CD4-positive, alpha-beta memory T cell (primary cell): Measurements from ENCODE around the gene SCD5. TPM values are rescaled to one million over a fixed set of nuclear protein-coding genes. Genes with fewer than 3 reads are reported as not detected.

Source experiments
- CTCF ChIA-PET: fragments of 350-600 bp; sonication (Branson Sonifier 250); formaldehyde crosslinking; loops from one replicate; lab custom pipeline; 2021; ENCODE audit warnings: inconsistent platforms; ENCODE audit not compliant: partially characterized antibody; lab: Charles Lee
- POLR2A ChIA-PET: fragments of 350-600 bp; sonication (Branson Sonifier 250); formaldehyde crosslinking; loops from one replicate; lab custom pipeline; 2021; ENCODE audit not compliant: partially characterized antibody; lab: Charles Lee
- DNase-seq, 5 donors: peaks; one replicate each; pipeline versions ENCODE4 v3.0.0 to v3.0.0-alpha.2; 2020 to 2022; ENCODE audit warnings: mixed read lengths in 1 of 5
- H3K27ac ChIP-seq: one replicate; pipeline ENCODE4 v1.7.0; 2013; ENCODE audit warnings: low read depth, low read length
- H3K27me3 ChIP-seq: 2 replicates; pipeline ENCODE4 v1.7.0; 2013; ENCODE audit warnings: mild to moderate bottlenecking, low read length, moderate library complexity; ENCODE audit not compliant: insufficient read depth
- H3K36me3 ChIP-seq: 2 replicates; pipeline ENCODE4 v1.7.0; 2013; ENCODE audit warnings: mild to moderate bottlenecking, low read length, moderate library complexity; ENCODE audit not compliant: insufficient read depth
- H3K4me1 ChIP-seq: 2 replicates; pipeline ENCODE4 v1.7.0; 2013; ENCODE audit warnings: mild to moderate bottlenecking, low read length, moderate library complexity; ENCODE audit not compliant: insufficient read depth
- H3K4me3 ChIP-seq, 2 donors: one replicate each; pipeline ENCODE4 v1.7.0; 2013; ENCODE audit warnings: low read length in 2 of 2, mild to moderate bottlenecking in 1 of 2
- H3K9me3 ChIP-seq, 2 donors: one replicate each; pipeline ENCODE4 v1.7.0; 2013; ENCODE audit warnings: low read length in 2 of 2, control low read depth in 1 of 2; ENCODE audit not compliant: control insufficient read depth in 1 of 2
- H3K27ac Mint-ChIP-seq, 7 donors: one replicate each; pipeline ENCODE4 v1.8.0; 2020 to 2021; ENCODE audit warnings: mixed read lengths in 7 of 7, mild to moderate bottlenecking in 6 of 7, inconsistent platforms in 3 of 7, moderate library complexity in 3 of 7
- H3K27me3 Mint-ChIP-seq, 2 donors: one replicate each; pipeline ENCODE4 v1.8.0; 2020 to 2021; ENCODE audit warnings: mixed read lengths in 2 of 2
- H3K36me3 Mint-ChIP-seq, 2 donors: one replicate each; pipeline ENCODE4 v1.8.0; 2020 to 2021; ENCODE audit warnings: mixed read lengths in 2 of 2, inconsistent platforms in 1 of 2, mild to moderate bottlenecking in 1 of 2
- H3K4me1 Mint-ChIP-seq, 4 donors: one replicate each; pipeline ENCODE4 v1.8.0; 2020 to 2021; ENCODE audit warnings: mixed read lengths in 4 of 4, mild to moderate bottlenecking in 1 of 4
- H3K4me3 Mint-ChIP-seq, 8 donors: one replicate each; pipeline ENCODE4 v1.8.0; 2020 to 2021; ENCODE audit warnings: mixed read lengths in 8 of 8, mild to moderate bottlenecking in 7 of 8, moderate library complexity in 6 of 8, inconsistent platforms in 3 of 8
- H3K9me3 Mint-ChIP-seq, 8 donors: one replicate each; pipeline ENCODE4 v1.8.0; 2020 to 2021; ENCODE audit warnings: mixed read lengths in 8 of 8, mild to moderate bottlenecking in 5 of 8, inconsistent platforms in 3 of 8, moderate library complexity in 1 of 8
- intact Hi-C: fragments of 100-400 bp; cut with micrococcal nuclease; formaldehyde crosslinking; loops from one replicate; pipeline ENCODE4 v1.15.1; 2023
- microRNA-seq: library from miRNA; unstranded; fragments of <30 nt; microRNA quantifications from one replicate; pipeline ENCODE4 v1.2.0, GENCODE V29; 2021; ENCODE audit warnings: borderline replicate concordance, borderline number of aligned reads, borderline microRNAs expressed, mixed read lengths
- polyA plus RNA-seq, 2 donors: library from polyadenylated mRNA; unstranded; fragments of 300-500 nt; fragmentation: Illumina TruSeq; gene quantifications; one replicate each; pipeline ENCODE4 v1.2.3, GENCODE V29; 2021
- total RNA-seq, 2 experiments: library from RNA; stranded (reverse); gene quantifications; one replicate each; pipeline ENCODE4 v1.2.3, GENCODE V29; 2021

SCD5 gene
- total and polyA plus RNA-seq, 4 experiments from 2014 or later, result 1.8 TPM; not detected in 3

GRCh38 chr4:82585690-82586435, 212.7 kb downstream of the SCD5 start:
- DNase-seq, result no peak
- Mint-ChIP-seq H3K27ac (no peak overlapping the region), H3K4me3 (no peak overlapping the region), H3K9me3 (peaks cover 0 to 2% (median 0%) of the 10 kb centered on the region in 8 donors), H3K36me3 (no peaks in the 10 kb centered on the region), H3K27me3 (peaks cover 3 to 8% of the 10 kb centered on the region in 2 donors), H3K4me1 (no peaks in the 10 kb centered on the region)
- Histone ChIP-seq H3K36me3 (no peaks in the 10 kb centered on the region), H3K9me3 (no peaks in the 10 kb centered on the region), H3K4me3 (no peak overlapping the region), H3K4me1 (no peaks in the 10 kb centered on the region), H3K27me3 (no peaks in the 10 kb centered on the region), H3K27ac (no peak overlapping the region)
- POLR2A ChIA-PET, result no interaction called here
- intact Hi-C loops, result no loop called here
- CTCF ChIA-PET, result no interaction called here

- H3K4me1 Mint-ChIP-seq, result no peaks in the 10 kb centered on the region
- H3K27me3 Mint-ChIP-seq, result peaks cover 3 to 8% of the 10 kb centered on the region in 2 donors
These were observed 213.7 kb downstream of the SCD5 start for GRCh38 chr4:82584931-82585330.

GRCh38 chr4:82583897-82584587, 214.6 kb downstream of the SCD5 start:
- Mint-ChIP-seq H3K36me3 (no peaks in the 10 kb centered on the region), H3K27ac (no peak overlapping the region), H3K4me1 (no peaks in the 10 kb centered on the region), H3K9me3 (peaks cover 0 to 2% (median 0%) of the 10 kb centered on the region in 8 donors), H3K27me3 (peaks cover 4 to 8% of the 10 kb centered on the region in 2 donors), H3K4me3 (no peak overlapping the region)
- Histone ChIP-seq H3K27me3 (no peaks in the 10 kb centered on the region), H3K36me3 (no peaks in the 10 kb centered on the region), H3K9me3 (no peaks in the 10 kb centered on the region), H3K27ac (no peak overlapping the region), H3K4me3 (no peak overlapping the region), H3K4me1 (no peaks in the 10 kb centered on the region)
- intact Hi-C loops, result no loop called here
- ChIA-PET CTCF (no interaction called here), POLR2A (no interaction called here)
- no peak for DNase-seq

More at GRCh38 chr4:82584931-82585330, 213.7 kb downstream of the SCD5 start:
- Histone ChIP-seq H3K27ac (no peak overlapping the region), H3K9me3 (no peaks in the 10 kb centered on the region), H3K4me3 (no peak overlapping the region), H3K36me3 (no peaks in the 10 kb centered on the region), H3K4me1 (no peaks in the 10 kb centered on the region), H3K27me3 (no peaks in the 10 kb centered on the region)
- ChIA-PET POLR2A (no interaction called here), CTCF (no interaction called here)
- no peak for DNase-seq
- Mint-ChIP-seq H3K27ac (no peak overlapping the region), H3K4me3 (no peak overlapping the region), H3K9me3 (peaks cover 0 to 2% (median 0%) of the 10 kb centered on the region in 8 donors), H3K36me3 (no peaks in the 10 kb centered on the region)
- intact Hi-C loops, result no loop called here

- Mint-ChIP-seq H3K4me3 (no peak overlapping the region), H3K27me3 (peaks cover 7 to 8% of the 10 kb centered on the region in 2 donors), H3K36me3 (no peaks in the 10 kb centered on the region), H3K9me3 (peaks cover 0 to under 1% (median 0%) of the 10 kb centered on the region in 8 donors), H3K4me1 (no peaks in the 10 kb centered on the region), H3K27ac (no peak overlapping the region)
- ChIA-PET POLR2A (no interaction called here), CTCF (no interaction called here)
- Histone ChIP-seq H3K4me1 (no peaks in the 10 kb centered on the region), H3K36me3 (no peaks in the 10 kb centered on the region), H3K4me3 (no peak overlapping the region), H3K27ac (no peak overlapping the region), H3K27me3 (no peaks in the 10 kb centered on the region), H3K9me3 (no peaks in the 10 kb centered on the region)
- no peak for DNase-seq
- intact Hi-C loops, result no loop called here
These were observed 218.7 kb downstream of the SCD5 start for GRCh38 chr4:82579932-82580331.

Small RNAs within 50 kb of the gene (microRNA-seq; reads per million reads assigned to microRNA genes)
- gene MIR575, result not detected

Other genes starting within 250 kb of the SCD5 start
- not detected for gene TMEM150C, start 236.8 kb downstream of the SCD5 start, total RNA-seq
- under 1 TPM in 1 of 2 donors, not detected in 1; 0.07 TPM for gene TMEM150C, start 236.8 kb downstream of the SCD5 start, polyA plus RNA-seq
- gene SEC31A, start 92.4 kb upstream of the SCD5 start, total RNA-seq, result 100 to 1,000 TPM; 157 to 167 TPM
- gene SEC31A, start 92.4 kb upstream of the SCD5 start, polyA plus RNA-seq, result 100 to 1,000 TPM; 138 to 175 TPM
- 1 to 10 TPM; 2.7 to 3.7 TPM for gene THAP9, start 101.9 kb upstream of the SCD5 start, total RNA-seq
- 1 to 10 TPM in 1 of 2 donors, under 1 TPM in 1; 0.77 to 2.4 TPM for gene THAP9, start 101.9 kb upstream of the SCD5 start, polyA plus RNA-seq
- gene LIN54, start 212.0 kb upstream of the SCD5 start, total RNA-seq, result 10 to 100 TPM; 19.2 to 21.7 TPM
- 10 to 100 TPM in 1 of 2 donors, 1 to 10 TPM in 1; 7.6 to 11.8 TPM for gene LIN54, start 212.0 kb upstream of the SCD5 start, polyA plus RNA-seq
- 10 to 100 TPM; 24.6 to 26.1 TPM for gene COPS4, start 236.4 kb upstream of the SCD5 start, total RNA-seq
- 10 to 100 TPM; 69.8 to 91.2 TPM for gene COPS4, start 236.4 kb upstream of the SCD5 start, polyA plus RNA-seq